AG20443 (cell line): ENCODE measurements around the gene ADGRE2.
A peak's percentile ranks its signal among the peaks of the same experiment; 100 is the strongest.

ENCODE experiments used
- DNase-seq: peaks from one replicate; pipeline ENCODE4 v3.0.0; 2012; ENCODE audit warnings: low spot score, mixed read lengths

Gene ADGRE2

GRCh38 chr19:14735915-14736314, 42.4 kb downstream of the ADGRE2 start:
- no peak for DNase-seq

- no peak for DNase-seq
Measured at GRCh38 chr19:14733574-14733973, 44.8 kb downstream of the ADGRE2 start.

GRCh38 chr19:14732510-14732909, 45.9 kb downstream of the ADGRE2 start:
- DNase-seq: no peak

GRCh38 chr19:14731200-14731599, 47.2 kb downstream of the ADGRE2 start:
- no peak for DNase-seq

GRCh38 chr19:14728595-14728994, 49.8 kb downstream of the ADGRE2 start:
- no peak for DNase-seq

- DNase-seq: no peak
Measured at GRCh38 chr19:14722127-14722526, 56.2 kb downstream of the ADGRE2 start.

- DNase-seq: no peak
Measured at GRCh38 chr19:14719162-14719561, 59.2 kb downstream of the ADGRE2 start.

GRCh38 chr19:14718522-14719116, 59.7 kb downstream of the ADGRE2 start:
- no peak for DNase-seq

GRCh38 chr19:14715841-14716240, 62.5 kb downstream of the ADGRE2 start:
- no peak for DNase-seq

GRCh38 chr19:14704450-14704849, 73.9 kb downstream of the ADGRE2 start:
- DNase-seq: no peak

GRCh38 chr19:14703833-14704232, 74.5 kb downstream of the ADGRE2 start:
- DNase-seq: no peak

GRCh38 chr19:14700711-14701375, 77.5 kb downstream of the ADGRE2 start:
- no peak for DNase-seq

- no peak for DNase-seq
Measured at GRCh38 chr19:14699641-14700040, 78.7 kb downstream of the ADGRE2 start.

- DNase-seq: no peak
Measured at GRCh38 chr19:14695471-14695870, 82.9 kb downstream of the ADGRE2 start.

- no peak for DNase-seq
Measured at GRCh38 chr19:14694641-14695266, 83.6 kb downstream of the ADGRE2 start.

- peak; percentile 99 for DNase-seq
Measured at GRCh38 chr19:14689598-14690503, 88.5 kb downstream of the ADGRE2 start, which contains the start of gene ZNF333. ZNF333 (plus strand) TSS chr19:14690048; CDS start chr19:14693492, 3,444 bp downstream.

GRCh38 chr19:14686411-14686810, 91.9 kb downstream of the ADGRE2 start:
- DNase-seq: no peak

- no peak for DNase-seq
Measured at GRCh38 chr19:14683439-14683838, 94.9 kb downstream of the ADGRE2 start.
